ENCODE measurements around the gene PPP2R5C.

GRCh38 chr14:101758913-101759593 lies 2.5 kb upstream of the PPP2R5C start:
- TF ChIP-seq CTCF (IDR thresholded peaks at IDR 0.05 in 2 of 3, conservative IDR thresholded peaks at IDR 0.05 in 1 of 3; ENCODE audit: insufficient read depth in 2 of 3, low read depth in 1 of 3, low read length in 3 of 3) (no peak), FOXA3 (CRISPR knock-in tag; conservative IDR thresholded peaks at IDR 0.05 in 1 of 2, IDR thresholded peaks at IDR 0.05 in 1 of 2) (no peak), MEF2A (IDR thresholded peaks at IDR 0.05; ENCODE audit: control insufficient read depth, low read depth, low read length) (no peak)
